ENCODE results near the gene IQGAP2.

- TF ChIP-seq ZFP30 (CRISPR knock-in tag; IDR thresholded peaks at IDR 0.05) (no peak), RARB (CRISPR knock-in tag; IDR thresholded peaks at IDR 0.05) (no peak), OSR1 (CRISPR knock-in tag; IDR thresholded peaks at IDR 0.05) (no peak), PPARA (CRISPR knock-in tag; IDR thresholded peaks at IDR 0.05; ENCODE audit: borderline replicate concordance) (no peak), CSDC2 (CRISPR knock-in tag; IDR thresholded peaks at IDR 0.05) (0 out of 2 replicates have a peak, but pooled peaks have one; percentile 13), ESRRG (CRISPR knock-in tag; IDR thresholded peaks at IDR 0.05) (no peak)
- TF ChIP-seq, protein P1, sequence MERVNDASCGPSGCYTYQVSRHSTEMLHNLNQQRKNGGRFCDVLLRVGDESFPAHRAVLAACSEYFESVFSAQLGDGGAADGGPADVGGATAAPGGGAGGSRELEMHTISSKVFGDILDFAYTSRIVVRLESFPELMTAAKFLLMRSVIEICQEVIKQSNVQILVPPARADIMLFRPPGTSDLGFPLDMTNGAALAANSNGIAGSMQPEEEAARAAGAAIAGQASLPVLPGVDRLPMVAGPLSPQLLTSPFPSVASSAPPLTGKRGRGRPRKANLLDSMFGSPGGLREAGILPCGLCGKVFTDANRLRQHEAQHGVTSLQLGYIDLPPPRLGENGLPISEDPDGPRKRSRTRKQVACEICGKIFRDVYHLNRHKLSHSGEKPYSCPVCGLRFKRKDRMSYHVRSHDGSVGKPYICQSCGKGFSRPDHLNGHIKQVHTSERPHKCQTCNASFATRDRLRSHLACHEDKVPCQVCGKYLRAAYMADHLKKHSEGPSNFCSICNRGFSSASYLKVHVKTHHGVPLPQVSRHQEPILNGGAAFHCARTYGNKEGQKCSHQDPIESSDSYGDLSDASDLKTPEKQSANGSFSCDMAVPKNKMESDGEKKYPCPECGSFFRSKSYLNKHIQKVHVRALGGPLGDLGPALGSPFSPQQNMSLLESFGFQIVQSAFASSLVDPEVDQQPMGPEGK (CRISPR knock-in tag; IDR thresholded peaks at IDR 0.05; ENCODE audit: borderline replicate concordance) = no peak
These were observed 315.8 kb downstream of the IQGAP2 start for GRCh38 chr5:76718880-76719279.

Measured in SK-N-SH treated with all-trans-retinoic acid at 6 μM for 48 hours (cell line).